Fibroblast of lung (primary cell): ENCODE measurements around the gene SRC.

Experiments
- EZH2 ChIP-seq: IDR thresholded peaks from 2 replicates; pipeline ENCODE4 v1.5.1; 2012; ENCODE audit warnings: low read length, control low read depth, mild to moderate bottlenecking; ENCODE audit errors: missing control alignments
- TF ChIP-seq, protein P1 (sequence below), 2 donors: IDR thresholded peaks in 1 of 2; conservative IDR thresholded peaks in 1 of 2; 1 replicate in 1 of 2; 2 replicates in 1 of 2; pipeline ENCODE4 v1.5.1; 2011 to 2012; ENCODE audit warnings: low read length in 2 of 2, control low read depth in 1 of 2, inconsistent platforms in 1 of 2, low read depth in 1 of 2, mild to moderate bottlenecking in 1 of 2

DNA sequence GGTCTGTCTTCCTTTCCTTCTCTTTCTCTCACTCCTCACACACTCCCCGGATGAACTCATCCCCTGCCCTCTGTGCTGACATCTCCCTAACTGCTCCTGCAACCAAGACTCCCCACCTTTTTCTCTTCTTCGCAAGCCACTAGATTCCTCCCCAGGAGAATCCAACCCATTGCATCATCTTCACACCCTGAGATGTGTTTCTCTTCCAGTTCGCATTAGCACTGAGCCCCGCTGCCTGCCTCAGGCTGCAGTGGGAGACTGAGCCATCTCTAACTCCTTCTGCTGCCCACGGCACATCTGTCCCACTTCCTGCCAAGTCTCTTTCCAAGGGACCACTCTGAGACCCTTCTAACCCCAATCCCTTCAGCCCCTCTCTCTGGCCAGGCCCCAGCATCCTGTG is 107.9 kb downstream of the SRC start:
- TF ChIP-seq, protein P1, sequence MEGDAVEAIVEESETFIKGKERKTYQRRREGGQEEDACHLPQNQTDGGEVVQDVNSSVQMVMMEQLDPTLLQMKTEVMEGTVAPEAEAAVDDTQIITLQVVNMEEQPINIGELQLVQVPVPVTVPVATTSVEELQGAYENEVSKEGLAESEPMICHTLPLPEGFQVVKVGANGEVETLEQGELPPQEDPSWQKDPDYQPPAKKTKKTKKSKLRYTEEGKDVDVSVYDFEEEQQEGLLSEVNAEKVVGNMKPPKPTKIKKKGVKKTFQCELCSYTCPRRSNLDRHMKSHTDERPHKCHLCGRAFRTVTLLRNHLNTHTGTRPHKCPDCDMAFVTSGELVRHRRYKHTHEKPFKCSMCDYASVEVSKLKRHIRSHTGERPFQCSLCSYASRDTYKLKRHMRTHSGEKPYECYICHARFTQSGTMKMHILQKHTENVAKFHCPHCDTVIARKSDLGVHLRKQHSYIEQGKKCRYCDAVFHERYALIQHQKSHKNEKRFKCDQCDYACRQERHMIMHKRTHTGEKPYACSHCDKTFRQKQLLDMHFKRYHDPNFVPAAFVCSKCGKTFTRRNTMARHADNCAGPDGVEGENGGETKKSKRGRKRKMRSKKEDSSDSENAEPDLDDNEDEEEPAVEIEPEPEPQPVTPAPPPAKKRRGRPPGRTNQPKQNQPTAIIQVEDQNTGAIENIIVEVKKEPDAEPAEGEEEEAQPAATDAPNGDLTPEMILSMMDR (conservative IDR thresholded peaks at IDR 0.05 in 1 of 2, IDR thresholded peaks at IDR 0.05 in 1 of 2; ENCODE audit: low read depth in 1 of 2, low read length in 2 of 2): no peak
- TF ChIP-seq EZH2: no peak
